ENCODE data around the gene CSDE1.

Gene CSDE1

GRCh38 chr1:114745291-114745690 is 12.5 kb downstream of the CSDE1 start:
- no peak for TF ChIP-seq CTCF (IDR thresholded peaks at IDR 0.05; ENCODE audit: low read depth, low read length)

GRCh38 chr1:114741963-114742746 is 15.6 kb downstream of the CSDE1 start:
- TF ChIP-seq CTCF (IDR thresholded peaks at IDR 0.05; ENCODE audit: low read depth, low read length): no peak
- no peak overlapping the region for H3K4me3 ChIP-seq (ENCODE audit: low read depth, low read length)

More at GRCh38 chr1:114745291-114745690, 12.5 kb downstream of the CSDE1 start:
- H3K4me3 ChIP-seq (ENCODE audit: low read depth, low read length): no peak overlapping the region

- H3K4me3 ChIP-seq (ENCODE audit: low read depth, low read length): no peak overlapping the region
- no peak for TF ChIP-seq CTCF (IDR thresholded peaks at IDR 0.05; ENCODE audit: low read depth, low read length)
Measured at GRCh38 chr1:114740331-114740730, 17.5 kb downstream of the CSDE1 start.

- no peak for TF ChIP-seq CTCF (IDR thresholded peaks at IDR 0.05; ENCODE audit: low read depth, low read length)
- H3K4me3 ChIP-seq (ENCODE audit: low read depth, low read length): no peak overlapping the region
Measured at GRCh38 chr1:114737314-114737849, 20.4 kb downstream of the CSDE1 start.

GRCh38 chr1:114735479-114735878 is 22.3 kb downstream of the CSDE1 start:
- H3K4me3 ChIP-seq (ENCODE audit: low read depth, low read length): no peak overlapping the region
- no peak for TF ChIP-seq CTCF (IDR thresholded peaks at IDR 0.05; ENCODE audit: low read depth, low read length)

- no peak for TF ChIP-seq CTCF (IDR thresholded peaks at IDR 0.05; ENCODE audit: low read depth, low read length)
- H3K4me3 ChIP-seq (ENCODE audit: low read depth, low read length): no peak overlapping the region
Measured at GRCh38 chr1:114729782-114730181, 28.0 kb downstream of the CSDE1 start.

- TF ChIP-seq CTCF (IDR thresholded peaks at IDR 0.05; ENCODE audit: low read depth, low read length): no peak
- H3K4me3 ChIP-seq (ENCODE audit: low read depth, low read length): no peak overlapping the region
Measured at GRCh38 chr1:114728553-114728952, 29.2 kb downstream of the CSDE1 start.

Data from WI38 (cell line).